Skeletal muscle satellite cell (primary cell): ENCODE data around the gene PARM1.

Source experiments
- H3K27me3 ChIP-seq: 2 replicates; pipeline ENCODE4 v1.7.0; 2013; ENCODE audit warnings: low read length; ENCODE audit not compliant: control insufficient read depth, insufficient read depth
- H3K36me3 ChIP-seq: 2 replicates; pipeline ENCODE4 v1.7.0; 2013; ENCODE audit warnings: mild to moderate bottlenecking, control low read depth, low read length; ENCODE audit not compliant: insufficient read depth
- H3K4me1 ChIP-seq: 2 replicates; pipeline ENCODE4 v1.7.0; 2013; ENCODE audit warnings: low read length; ENCODE audit not compliant: control insufficient read depth, insufficient read depth
- H3K4me2 ChIP-seq: 2 replicates; pipeline ENCODE4 v1.7.0; 2013; ENCODE audit warnings: mild to moderate bottlenecking, low read length
- H3K4me3 ChIP-seq: 2 replicates; pipeline ENCODE4 v1.7.0; 2013; ENCODE audit warnings: low read length
- H3K9ac ChIP-seq: 2 replicates; pipeline ENCODE4 v1.7.0; 2013; ENCODE audit warnings: mild to moderate bottlenecking, low read depth, low read length, moderate library complexity
- H3K9me3 ChIP-seq: replicated peaks from 2 replicates; pipeline ENCODE4 v1.7.0; 2013; ENCODE audit warnings: mild to moderate bottlenecking, control low read depth, low read length

PARM1 gene

GRCh38 chr4:74964311-74964710, 31.4 kb downstream of the PARM1 start:
- H3K4me1 ChIP-seq: no peaks in the 10 kb centered on the region
- H3K36me3 ChIP-seq: no peaks in the 10 kb centered on the region
- no peaks in the 10 kb centered on the region for H3K9me3 ChIP-seq
- no peaks in the 10 kb centered on the region for H3K27me3 ChIP-seq
- no peak overlapping the region for H3K4me3 ChIP-seq
- H3K4me2 ChIP-seq: no peak overlapping the region
- H3K9ac ChIP-seq: no peak overlapping the region

- Histone ChIP-seq H3K36me3 (no peaks in the 10 kb centered on the region), H3K4me1 (no peaks in the 10 kb centered on the region), H3K4me3 (no peak overlapping the region), H3K9me3 (no peaks in the 10 kb centered on the region), H3K27me3 (no peaks in the 10 kb centered on the region), H3K4me2 (no peak overlapping the region), H3K9ac (no peak overlapping the region)
Observed at GRCh38 chr4:74967324-74967723, 34.4 kb downstream of the PARM1 start.

GRCh38 chr4:74968456-74969164, 35.7 kb downstream of the PARM1 start:
- H3K9me3 ChIP-seq: no peaks in the 10 kb centered on the region
- no peaks in the 10 kb centered on the region for H3K27me3 ChIP-seq
- no peaks in the 10 kb centered on the region for H3K36me3 ChIP-seq
- no peak overlapping the region for H3K4me2 ChIP-seq
- no peak overlapping the region for H3K4me3 ChIP-seq
- H3K4me1 ChIP-seq: no peaks in the 10 kb centered on the region
- H3K9ac ChIP-seq: no peak overlapping the region

GRCh38 chr4:74969507-74970474, 36.9 kb downstream of the PARM1 start:
- Histone ChIP-seq H3K27me3 (no peaks in the 10 kb centered on the region), H3K4me1 (no peaks in the 10 kb centered on the region), H3K4me3 (no peak overlapping the region), H3K9me3 (no peaks in the 10 kb centered on the region), H3K36me3 (no peaks in the 10 kb centered on the region), H3K9ac (no peak overlapping the region), H3K4me2 (no peak overlapping the region)

- Histone ChIP-seq H3K36me3 (no peaks in the 10 kb centered on the region), H3K4me2 (no peak overlapping the region), H3K9ac (no peak overlapping the region), H3K4me3 (no peak overlapping the region), H3K4me1 (no peaks in the 10 kb centered on the region), H3K27me3 (no peaks in the 10 kb centered on the region), H3K9me3 (no peaks in the 10 kb centered on the region)
Observed at GRCh38 chr4:74970577-74970976, 37.7 kb downstream of the PARM1 start.

GRCh38 chr4:74971862-74972261, 38.9 kb downstream of the PARM1 start:
- Histone ChIP-seq H3K9ac (no peak overlapping the region), H3K4me2 (no peak overlapping the region), H3K36me3 (no peaks in the 10 kb centered on the region), H3K4me1 (no peaks in the 10 kb centered on the region), H3K27me3 (no peaks in the 10 kb centered on the region), H3K9me3 (no peaks in the 10 kb centered on the region), H3K4me3 (no peak overlapping the region)

- no peaks in the 10 kb centered on the region for H3K36me3 ChIP-seq
- H3K9ac ChIP-seq: no peak overlapping the region
- H3K27me3 ChIP-seq: no peaks in the 10 kb centered on the region
- H3K4me3 ChIP-seq: no peak overlapping the region
- H3K4me1 ChIP-seq: no peaks in the 10 kb centered on the region
- no peaks in the 10 kb centered on the region for H3K9me3 ChIP-seq
- no peak overlapping the region for H3K4me2 ChIP-seq
Observed at GRCh38 chr4:74975082-74975481, 42.2 kb downstream of the PARM1 start.

- Histone ChIP-seq H3K9ac (no peak overlapping the region), H3K36me3 (no peaks in the 10 kb centered on the region), H3K4me3 (no peak overlapping the region), H3K27me3 (no peaks in the 10 kb centered on the region), H3K4me2 (no peak overlapping the region), H3K4me1 (no peaks in the 10 kb centered on the region), H3K9me3 (no peaks in the 10 kb centered on the region)
Observed at GRCh38 chr4:74975848-74976824, 43.2 kb downstream of the PARM1 start.

GRCh38 chr4:74982546-74983252, 49.8 kb downstream of the PARM1 start:
- Histone ChIP-seq H3K9ac (no peak overlapping the region), H3K4me2 (no peak overlapping the region), H3K9me3 (no peaks in the 10 kb centered on the region), H3K27me3 (peaks cover 2% of the 10 kb centered on the region), H3K36me3 (no peaks in the 10 kb centered on the region), H3K4me3 (no peak overlapping the region), H3K4me1 (no peaks in the 10 kb centered on the region)

GRCh38 chr4:74983253-74983635, 50.3 kb downstream of the PARM1 start:
- Histone ChIP-seq H3K27me3 (peaks cover 2% of the 10 kb centered on the region), H3K4me2 (no peak overlapping the region), H3K4me3 (no peak overlapping the region), H3K9ac (no peak overlapping the region), H3K36me3 (no peaks in the 10 kb centered on the region), H3K4me1 (no peaks in the 10 kb centered on the region), H3K9me3 (no peaks in the 10 kb centered on the region)
